Spleen (tissue), 11 donors: Measurements from ENCODE around the gene NTMT2. TPM values are rescaled to one million over a fixed set of nuclear protein-coding genes. Genes with fewer than 3 reads are reported as not detected.

Experiments used
- DNase-seq: peaks from one replicate; pipeline ENCODE4 v3.0.0-alpha.2; 2020
- H3K27ac ChIP-seq, 8 donors: fragments of 200-600 bp; sonication (generic) in 7 of 8; 1 replicate in 4 of 8; 2 replicates in 4 of 8; pipeline versions ENCODE4 v1.5.0 to v1.8.0; 2016 to 2021; ENCODE audit warnings: inconsistent platforms in 4 of 8, mild to moderate bottlenecking in 4 of 8, moderate library complexity in 1 of 8
- H3K27me3 ChIP-seq, 7 donors: fragments of 200-600 bp; sonication (generic) in 6 of 7; replicated peaks in 1 of 7; 1 replicate in 4 of 7; 2 replicates in 3 of 7; pipeline versions ENCODE4 v1.5.0 to v1.8.0; 2016 to 2021; ENCODE audit warnings: inconsistent platforms in 3 of 7, mild to moderate bottlenecking in 1 of 7
- H3K36me3 ChIP-seq, 6 donors: fragments of 200-600 bp; sonication (generic) in 5 of 6; 1 replicate in 4 of 6; 2 replicates in 2 of 6; pipeline versions ENCODE4 v1.5.0 to v1.8.0; 2016 to 2021; ENCODE audit warnings: inconsistent platforms in 2 of 6
- H3K4me1 ChIP-seq, 6 donors: fragments of 200-600 bp; sonication (generic) in 5 of 6; 1 replicate in 3 of 6; 2 replicates in 3 of 6; pipeline versions ENCODE4 v1.5.0 to v1.8.0; 2016 to 2021; ENCODE audit warnings: inconsistent platforms in 3 of 6
- H3K4me3 ChIP-seq, 8 donors: fragments of 200-600 bp; sonication (generic) in 7 of 8; 1 replicate in 4 of 8; 2 replicates in 4 of 8; pipeline versions ENCODE4 v1.5.0 to v1.8.0; 2016 to 2021; ENCODE audit warnings: inconsistent platforms in 4 of 8, mild to moderate bottlenecking in 4 of 8, moderate library complexity in 2 of 8
- H3K9me3 ChIP-seq, 8 donors: fragments of 200-600 bp; sonication (generic) in 7 of 8; 1 replicate in 4 of 8; 2 replicates in 4 of 8; pipeline versions ENCODE4 v1.5.0 to v1.8.0; 2016 to 2021; ENCODE audit warnings: inconsistent platforms in 4 of 8
- POLR2A ChIP-seq, 3 donors: fragments of 450-650 bp; IDR thresholded peaks; one replicate each; pipeline ENCODE4 v1.5.1; 2017; ENCODE audit warnings: antibody characterized with exemption in 3 of 3, mild to moderate bottlenecking in 1 of 3
- POLR2AphosphoS5 ChIP-seq, 3 donors: sonication (generic); formaldehyde crosslinking; IDR thresholded peaks; one replicate each; pipeline ENCODE4 v1.5.1; 2017; ENCODE audit warnings: antibody characterized with exemption in 3 of 3
- WGBS, 5 donors: extraction: QIAGEN DNeasy Blood & Tissue Kit in 3 of 5; methylation state at CpG; one replicate each; pipeline versions ENCODE4 v1.1.5 to v1.1.7; 2013 to 2018; 5-methylcytosine and 5-hydroxymethylcytosine counted together
- intact Hi-C: fragments of 100-400 bp; cut with DNase I; formaldehyde crosslinking; loops from one replicate; pipeline ENCODE4 v1.15.0; 2023; ENCODE audit warnings: low total_unique reads
- microRNA-seq, 3 donors: library from miRNA; unstranded; fragments of <30 nt; microRNA quantifications; one replicate each; pipeline versions ENCODE4 to v1.1.0, GENCODE V29; 2019 to 2020
- polyA plus RNA-seq, 3 donors: library from polyadenylated mRNA; stranded (reverse); fragments of 200-250 nt; gene quantifications; one replicate each; pipeline ENCODE4 v1.2.1, GENCODE V29; 2013
- small RNA-seq, 4 donors: library from RNA; depleted of rRNA; stranded (forward); fragments of <200 nt; gene quantifications; one replicate each; pipeline ENCODE3, GENCODE V24; 2016
- total RNA-seq, 7 donors: library from RNA; depleted of rRNA in 3 of 7; stranded (reverse); fragments of >200 nt in 3 of 7; fragmentation: NEBNext Ultra II Directional in 4 of 7; extraction: Animal tissue kit (Norgen Biotek cat#: 25700) in 4 of 7; gene quantifications; one replicate each; pipeline versions ENCODE4 v1.1.0 to v1.2.1, GENCODE V29; 2016 to 2021
- TF ChIP-seq, protein P1 (sequence below), 11 experiments: fragments of 200-600 bp in 7 of 11; fragments of 450-650 bp in 4 of 11; sonication (generic) in 4 of 11; IDR thresholded peaks in 8 of 11; conservative IDR thresholded peaks in 3 of 11; 1 replicate in 7 of 11; 2 replicates in 4 of 11; pipeline versions ENCODE4 v1.4.0 to v1.8.0; 2016 to 2021; ENCODE audit warnings: antibody characterized with exemption in 11 of 11, inconsistent platforms in 4 of 11, mild to moderate bottlenecking in 1 of 11
- donor health status: healthy with polysubstance abuse.
- donor health status: DM: no; HTN: no; CAD: no; lungs with moderate emphysema.
- donor health status: DM: no; HTN: no; CAD: no.
- donor health status: Bipolar disorder and iron deficiency.
- donor health status: healthy.
- donor health status: DM: no; HTN: no; CAD: no.
- donor health status: DM: yes; HTN: yes; CAD: no.

Gene NTMT2
- total and polyA plus RNA-seq, 10 donors, result not detected

DNA sequence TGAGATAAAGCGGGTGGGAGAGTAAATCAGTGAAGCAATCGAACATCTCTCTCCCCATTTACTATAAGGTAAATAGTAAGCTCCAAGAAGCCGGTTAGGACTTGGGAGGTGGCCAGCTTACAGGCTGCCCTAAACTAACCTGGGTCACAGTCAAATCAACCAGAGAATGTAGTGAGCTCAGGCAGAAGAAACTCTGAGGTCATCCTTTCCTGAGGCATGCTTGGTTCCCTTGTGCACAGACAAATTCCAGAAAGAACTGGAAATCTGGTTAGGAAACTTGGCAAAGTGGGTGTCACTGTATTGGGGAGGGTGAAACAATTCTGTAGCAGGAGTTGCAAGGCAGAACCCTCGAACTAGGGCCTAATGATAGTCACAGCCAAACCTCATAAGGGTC lies 72.5 kb downstream of the NTMT2 start:
- Histone ChIP-seq H3K4me1 (no peaks in the 10 kb centered on the region), H3K4me3 (no peak overlapping the region), H3K27me3 (peaks cover 0 to 12% (median 0%) of the 10 kb centered on the region in 7 donors), H3K9me3 (no peaks in the 10 kb centered on the region), H3K27ac (no peak overlapping the region), H3K36me3 (no peaks in the 10 kb centered on the region)
- no peak for DNase-seq
- 74 to 82% (median 78%) methylated on average over 4 of the region's 4 CpGs for WGBS, 5 donors
- intact Hi-C loops, result no loop called here
- no peak for TF ChIP-seq POLR2A (IDR thresholded peaks at IDR 0.05)
- TF ChIP-seq POLR2AphosphoS5 (IDR thresholded peaks at IDR 0.05), result no peak
- TF ChIP-seq, protein P1, sequence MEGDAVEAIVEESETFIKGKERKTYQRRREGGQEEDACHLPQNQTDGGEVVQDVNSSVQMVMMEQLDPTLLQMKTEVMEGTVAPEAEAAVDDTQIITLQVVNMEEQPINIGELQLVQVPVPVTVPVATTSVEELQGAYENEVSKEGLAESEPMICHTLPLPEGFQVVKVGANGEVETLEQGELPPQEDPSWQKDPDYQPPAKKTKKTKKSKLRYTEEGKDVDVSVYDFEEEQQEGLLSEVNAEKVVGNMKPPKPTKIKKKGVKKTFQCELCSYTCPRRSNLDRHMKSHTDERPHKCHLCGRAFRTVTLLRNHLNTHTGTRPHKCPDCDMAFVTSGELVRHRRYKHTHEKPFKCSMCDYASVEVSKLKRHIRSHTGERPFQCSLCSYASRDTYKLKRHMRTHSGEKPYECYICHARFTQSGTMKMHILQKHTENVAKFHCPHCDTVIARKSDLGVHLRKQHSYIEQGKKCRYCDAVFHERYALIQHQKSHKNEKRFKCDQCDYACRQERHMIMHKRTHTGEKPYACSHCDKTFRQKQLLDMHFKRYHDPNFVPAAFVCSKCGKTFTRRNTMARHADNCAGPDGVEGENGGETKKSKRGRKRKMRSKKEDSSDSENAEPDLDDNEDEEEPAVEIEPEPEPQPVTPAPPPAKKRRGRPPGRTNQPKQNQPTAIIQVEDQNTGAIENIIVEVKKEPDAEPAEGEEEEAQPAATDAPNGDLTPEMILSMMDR (IDR thresholded peaks at IDR 0.05 in 8 of 11, conservative IDR thresholded peaks at IDR 0.05 in 3 of 11), result no peak

Small RNA genes within 50 kb of the gene (microRNA-seq; reads per million reads assigned to microRNA genes)
- gene MIR3119-1, result 0 reads per million in 3 donors
- gene MIR3119-2, result 0 reads per million in 3 donors

Small RNA genes within 50 kb of the gene (small RNA-seq; reads per million reads assigned to genes)
- gene MIR3119-2, result 0 reads per million in 4 donors

Other genes with a start within 250 kb of the NTMT2 start
- gene KIFAP3, start 71.3 kb upstream of the NTMT2 start, total RNA-seq, result 10 to 100 TPM; 17.9 to 36.7 (median 21.8) TPM
- 1 to 10 TPM; 5.1 to 7.5 (median 5.9) TPM for gene KIFAP3, start 71.3 kb upstream of the NTMT2 start, polyA plus RNA-seq